NCI-H2107 treated with DMSO at 0.1 percent for 48 hours (cell line): Measurements from ENCODE around the gene ATP8B1.
A peak's percentile ranks its signal among the peaks of the same experiment; 100 is the strongest.
"Not testable (repeated sequence)": the region's sequence is repeated elsewhere in the genome, so short reads cannot be mapped to it uniquely, and the experiment has no call there.

ENCODE experiments used
- DNase-seq: peaks from one replicate; lab custom pipeline; 2025; ENCODE audit not compliant: unreplicated experiment; lab: John Stamatoyannopoulos, UW

The ATP8B1 gene

GRCh38 chr18:57674891-57675290 lies 128.2 kb downstream of the ATP8B1 start:
- no peak for DNase-seq

- DNase-seq: no peak
Observed at GRCh38 chr18:57670046-57670445, 133.1 kb downstream of the ATP8B1 start.

GRCh38 chr18:57668021-57668420 lies 135.1 kb downstream of the ATP8B1 start:
- no peak for DNase-seq

DNA sequence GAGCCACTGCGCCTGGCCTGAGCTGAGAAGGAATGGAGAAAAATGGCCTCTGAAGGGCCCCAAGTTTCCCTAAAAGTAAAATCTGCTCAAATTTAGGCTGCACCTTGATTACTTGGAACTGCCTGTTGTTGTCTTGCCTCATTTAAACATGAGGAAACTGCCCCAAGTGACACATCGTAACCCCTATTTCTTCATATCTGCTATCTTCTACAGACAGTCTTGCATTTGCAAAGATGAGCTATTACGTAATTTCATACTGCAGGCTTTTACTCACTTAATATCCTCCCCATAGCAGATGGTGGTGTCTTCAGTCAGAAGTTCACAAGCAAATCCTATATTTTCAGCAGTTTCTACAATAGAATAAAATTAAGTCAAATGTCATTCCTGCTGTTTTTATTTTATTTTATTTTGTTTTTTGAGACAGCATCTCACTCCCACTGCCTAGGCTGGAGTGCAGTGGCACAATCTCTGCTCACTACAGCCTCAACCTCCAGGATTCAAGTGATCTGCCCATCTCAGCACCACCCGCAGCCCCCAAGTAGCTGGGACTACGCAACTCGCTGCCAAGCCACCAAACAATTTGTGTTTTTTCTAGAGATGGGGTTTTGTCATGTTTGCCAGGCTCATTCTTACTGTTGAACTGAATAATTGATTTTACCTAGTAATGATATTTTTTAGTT lies 136.2 kb downstream of the ATP8B1 start:
- no peak for DNase-seq

GRCh38 chr18:57664568-57665165 lies 138.4 kb downstream of the ATP8B1 start:
- no peak for DNase-seq

- no peak for DNase-seq
Observed at GRCh38 chr18:57660961-57661360, 142.2 kb downstream of the ATP8B1 start.

DNA sequence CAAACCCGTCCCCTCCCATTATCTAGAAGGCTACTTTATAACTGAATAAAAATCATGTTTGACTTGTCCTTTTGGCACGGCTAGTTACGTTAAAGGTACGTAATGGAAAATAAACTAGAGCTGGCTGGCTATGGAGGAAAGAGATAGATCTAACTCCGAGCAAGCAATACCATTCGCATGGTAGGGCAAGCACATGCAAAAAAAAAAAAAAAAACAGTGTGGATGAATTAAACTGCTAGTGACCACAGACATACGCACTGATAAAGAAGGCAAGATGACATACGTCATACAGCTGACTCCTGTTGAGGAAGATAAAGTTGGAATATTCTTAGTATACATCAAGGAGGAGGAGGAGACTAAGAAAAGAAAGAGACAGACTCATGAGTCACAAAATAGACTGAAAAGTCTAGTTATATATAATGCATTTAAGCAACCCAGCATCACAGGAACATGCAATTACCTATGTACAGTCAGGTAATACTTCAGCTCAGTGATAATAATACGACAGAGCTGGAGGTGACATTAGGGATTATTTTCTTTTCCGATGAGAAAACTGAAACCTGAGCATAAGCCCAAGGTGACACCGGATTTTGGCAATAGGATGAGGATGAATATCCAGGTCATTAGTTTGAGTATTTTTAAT lies 143.5 kb downstream of the ATP8B1 start:
- no peak for DNase-seq

DNA sequence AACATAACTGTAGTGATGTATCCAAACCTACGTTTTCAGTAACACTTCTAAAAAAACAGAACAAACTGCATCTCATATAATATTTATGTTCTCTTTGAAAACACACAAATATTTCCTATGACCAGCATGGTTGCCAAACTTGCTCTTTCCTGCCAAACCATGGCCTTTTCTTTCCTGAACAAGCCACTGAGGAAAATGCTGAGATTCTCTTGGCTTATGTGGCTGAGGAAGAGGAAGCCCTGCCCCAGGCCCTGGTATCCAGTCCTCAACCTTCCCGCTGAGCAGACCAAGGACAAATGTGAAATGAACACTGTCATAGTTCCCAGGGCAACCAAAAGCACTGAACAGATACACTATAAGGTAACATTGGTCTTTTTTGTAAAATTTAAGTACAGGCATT lies 145.6 kb downstream of the ATP8B1 start:
- DNase-seq: no peak

- DNase-seq: no peak
Observed at GRCh38 chr18:57655740-57656139, 147.4 kb downstream of the ATP8B1 start.

DNA sequence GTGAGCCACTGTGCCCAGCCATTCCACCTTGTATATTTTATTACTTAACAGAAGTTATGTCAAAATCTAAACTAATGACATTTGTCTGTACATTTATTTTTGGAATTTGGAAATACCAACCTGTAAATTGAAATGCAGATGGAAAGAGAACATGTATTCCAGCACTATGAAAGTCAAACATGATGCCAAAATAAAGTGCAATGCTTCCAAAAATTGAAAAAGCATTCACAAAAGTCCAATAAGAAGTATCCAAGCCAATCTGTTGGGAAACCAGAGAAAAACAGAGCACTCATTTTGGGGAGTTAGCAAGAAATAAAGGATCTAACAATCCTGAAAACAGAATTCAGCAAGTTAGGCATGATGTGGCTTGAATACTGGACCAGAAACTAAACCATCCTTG lies 151.2 kb downstream of the ATP8B1 start:
- no peak for DNase-seq

DNA sequence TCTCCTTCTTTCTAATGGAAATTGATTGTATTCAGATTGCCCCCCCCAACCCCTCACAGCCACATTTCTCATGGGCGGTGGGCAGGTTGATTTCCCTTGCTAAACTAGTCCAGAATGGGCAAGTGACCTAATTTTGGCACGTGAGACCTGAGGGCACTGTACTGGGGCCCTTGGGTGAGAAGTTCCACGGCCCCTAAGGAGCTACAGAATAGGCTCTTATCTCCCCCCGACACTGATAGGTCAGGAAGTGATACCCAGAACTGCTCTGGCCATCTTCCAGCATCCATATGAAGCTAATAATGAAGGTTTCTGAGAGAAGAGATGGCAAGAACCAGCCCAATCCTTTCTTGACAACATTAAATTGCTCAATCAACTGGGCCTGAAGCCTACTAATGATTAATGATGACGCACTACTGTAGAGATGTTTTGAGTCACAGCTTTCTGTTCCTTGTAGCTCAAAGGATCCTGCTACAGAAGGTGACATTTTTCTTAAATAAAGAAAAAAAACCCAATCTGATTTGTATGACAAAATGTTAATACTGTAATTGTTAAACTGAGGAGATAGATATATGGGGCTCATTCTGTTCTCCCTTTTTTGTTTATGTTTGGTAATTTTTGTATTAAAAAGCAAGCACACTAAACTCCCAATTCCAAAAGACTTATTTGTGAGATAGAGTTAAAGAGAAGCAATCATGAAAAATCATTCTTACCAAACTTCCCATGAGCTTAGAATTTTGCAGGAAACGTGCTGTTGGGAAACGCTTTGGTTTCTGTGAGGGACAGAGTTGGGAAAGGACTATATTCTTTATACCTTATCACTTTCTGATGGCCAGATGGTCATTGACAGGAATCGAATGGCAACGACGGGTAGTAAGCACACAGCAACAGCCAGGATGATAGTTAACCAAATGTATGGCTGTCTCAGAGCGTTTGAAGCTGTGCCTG lies 153.3 kb downstream of the ATP8B1 start:
- DNase-seq: no peak

GRCh38 chr18:57648414-57648813 lies 154.7 kb downstream of the ATP8B1 start:
- DNase-seq: no peak

- peak; percentile 48 for DNase-seq
Observed at GRCh38 chr18:57644540-57644939, 158.6 kb downstream of the ATP8B1 start.

GRCh38 chr18:57643726-57644125 lies 159.4 kb downstream of the ATP8B1 start:
- not testable (repeated sequence) for DNase-seq

DNA sequence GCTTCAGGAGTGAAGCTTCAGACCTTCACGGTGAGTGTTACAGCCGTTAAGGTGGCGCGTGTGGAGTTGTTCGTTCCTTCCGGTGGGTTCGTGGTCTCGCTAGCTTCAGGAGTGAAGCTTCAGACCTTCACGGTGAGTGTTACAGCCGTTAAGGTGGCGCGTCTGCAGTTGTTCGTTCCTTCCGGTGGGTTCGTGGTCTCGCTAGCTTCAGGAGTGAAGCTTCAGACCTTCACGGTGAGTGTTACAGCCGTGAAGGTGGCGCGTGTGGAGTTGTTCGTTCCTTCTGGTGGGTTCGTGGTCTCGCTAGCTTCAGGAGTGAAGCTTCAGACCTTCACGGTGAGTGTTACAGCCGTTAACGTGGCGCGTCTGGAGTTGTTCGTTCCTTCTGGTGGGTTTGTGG lies 160.7 kb downstream of the ATP8B1 start:
- DNase-seq: not testable (repeated sequence)

- no peak for DNase-seq
Observed at GRCh38 chr18:57640749-57641148, 162.4 kb downstream of the ATP8B1 start.

DNA sequence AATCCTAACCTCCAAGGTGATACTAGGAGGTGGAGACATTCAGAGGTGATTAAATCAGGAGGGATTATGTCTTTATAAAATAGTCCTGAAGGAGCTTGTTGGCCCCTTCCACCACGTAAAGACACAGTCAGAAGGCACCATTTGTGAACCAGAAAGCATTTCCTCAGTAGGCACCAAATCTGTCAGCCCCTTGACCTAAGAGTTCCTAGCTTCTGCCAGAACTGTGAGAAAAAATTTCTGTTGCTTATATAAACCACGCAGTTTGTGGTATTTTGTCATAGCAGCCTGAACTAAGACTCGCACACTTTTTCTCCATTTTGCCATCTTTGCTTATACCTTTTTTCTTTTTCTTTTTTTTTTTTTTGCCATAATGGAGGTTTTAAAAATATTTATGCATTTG lies 162.9 kb downstream of the ATP8B1 start:
- no peak for DNase-seq

DNA sequence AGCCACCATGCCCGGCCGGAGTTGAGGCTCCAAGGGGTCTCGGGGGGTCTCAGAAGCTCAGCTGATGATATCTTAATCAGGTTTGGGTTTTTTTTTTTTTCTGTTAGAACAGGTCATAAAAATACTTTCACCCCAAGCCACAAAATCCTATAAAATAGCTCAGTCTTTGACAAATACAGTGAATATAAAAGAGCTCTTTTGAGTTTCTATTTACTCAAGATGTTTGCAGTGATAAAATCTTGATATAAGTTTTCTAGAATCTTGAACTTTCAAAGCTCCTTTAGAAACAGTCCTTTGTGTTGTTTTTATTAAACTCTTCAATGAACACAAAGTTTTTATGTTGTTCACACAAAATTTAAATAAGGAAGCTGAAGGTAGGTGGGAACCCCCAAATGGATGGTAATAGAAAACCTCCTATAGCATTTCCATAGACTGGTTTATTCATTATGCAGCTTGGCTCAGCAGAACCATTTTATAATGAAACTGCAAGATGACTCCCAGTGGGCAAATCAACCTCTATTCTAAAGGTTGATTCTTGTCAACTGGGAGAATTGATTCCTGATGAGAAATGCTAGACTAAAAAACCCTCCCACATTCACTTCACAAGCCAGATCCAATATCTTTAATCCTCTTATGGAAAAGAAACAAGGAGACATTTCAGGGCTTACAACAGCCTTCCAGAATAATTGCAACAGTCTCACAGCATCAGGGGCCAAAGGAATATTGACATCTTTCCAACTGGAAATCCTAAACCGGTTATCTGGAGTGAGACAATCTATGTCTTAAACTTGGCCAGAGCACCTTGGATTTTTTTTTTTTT lies 167.9 kb downstream of the ATP8B1 start:
- DNase-seq: no peak

GRCh38 chr18:57631697-57632096 lies 171.4 kb downstream of the ATP8B1 start:
- no peak for DNase-seq

DNA sequence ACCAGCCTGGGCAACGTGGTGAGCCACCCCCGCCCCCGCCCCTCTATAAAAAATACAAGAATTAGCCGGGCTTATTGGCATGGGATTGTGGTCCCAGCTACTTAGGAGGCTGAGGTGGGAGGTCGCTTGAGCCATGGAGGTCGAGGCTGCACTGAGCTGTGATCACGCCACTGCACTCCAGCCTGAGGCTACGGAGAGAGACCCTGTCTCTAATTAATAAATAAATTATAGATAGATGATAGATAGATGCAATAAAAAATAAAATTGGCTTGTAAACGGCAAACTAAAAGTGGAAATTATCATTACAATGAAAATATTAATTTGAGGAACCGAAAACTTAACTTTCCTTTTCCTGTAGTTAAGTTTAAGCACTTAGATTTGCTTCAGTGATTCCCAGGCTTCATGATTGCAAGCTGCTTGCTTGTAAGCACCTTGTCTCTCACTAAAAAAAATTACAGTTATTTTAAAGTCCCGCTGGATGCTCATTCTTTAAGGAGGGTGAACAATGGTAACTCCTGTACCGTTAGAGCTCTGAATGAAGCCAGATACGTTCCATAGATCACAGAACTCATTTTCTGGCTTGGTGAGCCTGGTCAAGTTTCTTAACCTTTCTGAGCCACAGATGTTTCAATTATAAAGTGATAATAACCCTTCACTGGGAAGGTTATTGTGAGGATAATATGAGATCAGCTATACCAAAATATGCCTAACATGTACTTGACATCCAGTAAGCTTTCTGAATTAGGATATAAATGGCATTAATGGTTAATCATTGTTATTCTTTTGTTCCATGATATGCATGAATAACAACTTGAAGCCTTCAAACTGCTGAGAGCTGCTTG lies 172.1 kb downstream of the ATP8B1 start:
- no peak for DNase-seq
